Heart right ventricle (tissue), 16 donors: ENCODE results near the gene SCN4A. TPM values are rescaled to one million over a fixed set of nuclear protein-coding genes. Genes with fewer than 3 reads are reported as not detected.
A peak's percentile ranks its signal among the peaks of the same experiment; 100 is the strongest.

Experiments
- ATAC-seq, 8 donors: fragments of 200-7000 bp; cut with Tn5 transposase; one replicate each; pipeline ENCODE4 v1.9.1; 2020; ENCODE audit warnings: mild to moderate bottlenecking in 8 of 8, moderate library complexity in 8 of 8, moderate number of reproducible peaks in 1 of 8
- DNase-seq, 2 donors: peaks; one replicate each; pipeline ENCODE4 v3.0.0-alpha.2; 2020
- H3K27ac ChIP-seq, 10 donors: fragments of 200-600 bp; sonication (generic) in 2 of 10; one replicate each; pipeline versions ENCODE4 v1.5.0 to v1.8.0; 2020 to 2022; ENCODE audit warnings: mild to moderate bottlenecking in 3 of 10
- H3K27me3 ChIP-seq, 7 donors: fragments of 200-600 bp; one replicate each; pipeline ENCODE4 v1.8.0; 2021 to 2022; ENCODE audit warnings: mild to moderate bottlenecking in 2 of 7
- H3K36me3 ChIP-seq, 9 donors: fragments of 200-600 bp; sonication (generic) in 1 of 9; one replicate each; pipeline versions ENCODE4 v1.5.0 to v1.8.0; 2020 to 2022; ENCODE audit warnings: mild to moderate bottlenecking in 2 of 9
- H3K4me1 ChIP-seq, 9 donors: fragments of 200-600 bp; sonication (generic) in 1 of 9; one replicate each; pipeline versions ENCODE4 v1.5.0 to v1.8.0; 2020 to 2022; ENCODE audit warnings: mild to moderate bottlenecking in 4 of 9
- H3K4me3 ChIP-seq, 10 donors: fragments of 200-600 bp; sonication (generic) in 2 of 10; one replicate each; pipeline versions ENCODE4 v1.5.0 to v1.8.0; 2020 to 2022; ENCODE audit warnings: mild to moderate bottlenecking in 7 of 10, moderate library complexity in 2 of 10
- H3K9me3 ChIP-seq, 11 donors: fragments of 200-600 bp in 10 of 11; sonication (generic) in 2 of 11; one replicate each; pipeline versions ENCODE4 v1.5.0 to v1.8.0; 2013 to 2022; ENCODE audit warnings: mild to moderate bottlenecking in 2 of 11, control low read depth in 1 of 11, moderate library complexity in 1 of 11
- CTCF ChIP-seq, 9 donors: fragments of 200-600 bp; sonication (generic) in 2 of 9; IDR thresholded peaks; one replicate each; pipeline versions ENCODE4 v1.5.0 to v1.8.0; 2021 to 2022; ENCODE audit warnings: antibody characterized with exemption in 9 of 9, mild to moderate bottlenecking in 5 of 9, moderate library complexity in 1 of 9
- WGBS, 2 donors: extraction: QIAGEN DNeasy Blood & Tissue Kit; methylation state at CpG; one replicate each; pipeline ENCODE4 v1.1.7; 2013; ENCODE audit warnings: inconsistent platforms in 1 of 2; 5-methylcytosine and 5-hydroxymethylcytosine counted together
- intact Hi-C, 10 donors: fragments of 100-400 bp; cut with DNase I; formaldehyde crosslinking; loops; one replicate each; pipeline versions ENCODE4 v1.11.1 to v1.14.2; 2022
- polyA plus RNA-seq, 2 donors: library from polyadenylated mRNA; stranded (reverse); fragments of 200-250 nt; gene quantifications; one replicate each; pipeline ENCODE4 v1.2.3, GENCODE V29; 2013
- total RNA-seq, 10 donors: library from RNA; stranded (reverse); fragmentation: NEBNext Ultra II Directional in 3 of 10; extraction: Animal tissue kit (Norgen Biotek cat#: 25700) in 3 of 10; gene quantifications; one replicate each; pipeline versions ENCODE4 v1.2.1 to v1.2.4, GENCODE V29; 2021 to 2023
- donor health status: Arrhythmogenic right ventricular cardiomyopathy.
- donor health status: ischemic (EF 13 %, LVEDD 7.1; RV severe dilation, severe dysfunction).
- donor health status: healthy with polysubstance abuse.
- donor health status: DM: no; HTN: yes; CAD: no.
- donor health status: DM: no; HTN: no; CAD: no.
- donor health status: ischemic (EF 25% LVEDD 6.9; RV normal size, moderate dysfunction).
- donor health status: ischemic (EF 25% LVEDD 5.7; RV mildly dilated, moderate dysfunction).
- donor health status: healthy.
- donor health status: DM: yes; HTN: yes; CAD: no.
- donor health status: Ischemic cardiomyopathy.
- donor health status: ischemic (EF 35%, LVEDD 5.7; RV mildly dilated, moderate dysfunction).
- donor health status: nonischemic (EF 11% LVEDD 7.7; RV severe dilation, severe dysfunction).
- donor health status: DM: yes; HTN: yes; CAD: no.
- donor health status: PGD.
- donor health status: ischemic (EF 29% LVEDD 5.4; RV normal size, mild dysfunction).
- donor health status: nonischemic (EF 23%, LVEDD 6.1; RV moderate dilation, normal function).

Gene SCN4A
- total and polyA plus RNA-seq, 12 donors = 0.19 to 2.9 (median 0.53) TPM

- H3K27me3 ChIP-seq = peaks cover 0 to 2% (median 0%) of the 10 kb centered on the region in 7 donors
- 86 to 90% methylated on average over 24 of the region's 24 CpGs for WGBS, 2 donors
- H3K4me1 ChIP-seq = peaks cover 0 to 30% (median 24%) of the 10 kb centered on the region in 9 donors
- peaks cover 0 to 12% (median 0%) of the 10 kb centered on the region in 9 donors for H3K36me3 ChIP-seq
- ATAC-seq = peak in 7 of 8 donors; percentile 25 to 64 (median 54)
- H3K9me3 ChIP-seq = no peaks in the 10 kb centered on the region
- DNase-seq = peak in 1 of 2 donors; percentile 29
- intact Hi-C loops = loop anchor here in 4 of 10 donors (5.0 kb wide), 2 partner anchors 52 to 57 kb away; no protein-coding TSS in a partner anchor
- no peak for TF ChIP-seq CTCF (IDR thresholded peaks at IDR 0.05)
- H3K27ac ChIP-seq = peak overlapping the region in 8 of 10 donors; percentile 65 to 88 (median 78)
- H3K4me3 ChIP-seq = peak overlapping the region in 3 of 10 donors; percentile 43 to 48 (median 44)
These were observed 42.6 kb downstream of the SCN4A start for GRCh38 chr17:63929860-63930766.

GRCh38 chr17:63928966-63929695, 43.6 kb downstream of the SCN4A start:
- 90 to 91% methylated on average over 10 of the region's 10 CpGs for WGBS, 2 donors
- no peak for DNase-seq

GRCh38 chr17:63928172-63928666, 44.5 kb downstream of the SCN4A start:
- Histone ChIP-seq H3K4me3 (no peak overlapping the region), H3K27me3 (no peaks in the 10 kb centered on the region), H3K36me3 (peaks cover 0 to 12% (median 0%) of the 10 kb centered on the region in 9 donors), H3K27ac (no peak overlapping the region), H3K4me1 (peaks cover 0 to 30% (median 24%) of the 10 kb centered on the region in 9 donors), H3K9me3 (no peaks in the 10 kb centered on the region)
- intact Hi-C loops = no loop called here
- 85 to 87% methylated on average over 10 of the region's 10 CpGs for WGBS, 2 donors
- TF ChIP-seq CTCF (IDR thresholded peaks at IDR 0.05) = no peak
- no peak for ATAC-seq
- no peak for DNase-seq

More at GRCh38 chr17:63928966-63929695, 43.6 kb downstream of the SCN4A start:
- Histone ChIP-seq H3K36me3 (peaks cover 0 to 12% (median 0%) of the 10 kb centered on the region in 9 donors), H3K9me3 (no peaks in the 10 kb centered on the region), H3K27me3 (peaks cover 0 to 2% (median 0%) of the 10 kb centered on the region in 7 donors), H3K27ac (no peak overlapping the region), H3K4me1 (peaks cover 0 to 30% (median 24%) of the 10 kb centered on the region in 9 donors), H3K4me3 (no peak overlapping the region)
- intact Hi-C loops = no loop called here
- no peak for ATAC-seq
- TF ChIP-seq CTCF (IDR thresholded peaks at IDR 0.05) = no peak
